Epithelial cell of alveolus of lung (primary cell): ENCODE results near the gene DCN. TPM values are rescaled to one million over a fixed set of nuclear protein-coding genes. Genes with fewer than 3 reads are reported as not detected.

ENCODE experiments used
- total RNA-seq: library from RNA; depleted of rRNA; stranded (reverse); fragments of >200 nt; gene quantifications from 2 replicates; pipeline ENCODE4 v1.2.1, GENCODE V29; 2015

Gene DCN
- 142 and 1,362 TPM in 2 replicates for total RNA-seq

GRCh38 chr12:91182636-91183455 is at the start of gene DCN:
Gene DCN (minus strand): TSS chr12:91182817. CDS start chr12:91178552, 4,265 bp downstream.

GRCh38 chr12:91111366-91112325 is 71.0 kb downstream of the DCN start, which contains the start of gene LUM:
Gene LUM (minus strand): TSS chr12:91111494. CDS start chr12:91108979, 2,515 bp downstream.

Other genes starting within 250 kb of the DCN start
- gene CCER1, start 227.6 kb downstream of the DCN start, total RNA-seq: not detected in 2 replicates
- not detected in 2 replicates for gene EPYC, start 177.8 kb downstream of the DCN start, total RNA-seq
- gene KERA, start 124.8 kb downstream of the DCN start, total RNA-seq: not detected in 2 replicates
- gene LUM, start 71.3 kb downstream of the DCN start, total RNA-seq: 299 and 746 TPM in 2 replicates